H1 (cell line): ENCODE results near the gene NUP50. TPM values are rescaled to one million over a fixed set of nuclear protein-coding genes. Genes with fewer than 3 reads are reported as not detected.

Source experiments
- CTCF ChIA-PET: fragments of 300-600 bp; sonication (Branson Sonifier 250); formaldehyde crosslinking; loops from one replicate; lab custom pipeline; 2021; ENCODE audit not compliant: partially characterized antibody; lab: Charles Lee
- POLR2A ChIA-PET: fragments of 300-600 bp; sonication (Branson Sonifier 250); formaldehyde crosslinking; loops from one replicate; lab custom pipeline; 2021; ENCODE audit warnings: inconsistent platforms; ENCODE audit not compliant: partially characterized antibody; lab: Charles Lee
- DNase-seq, 2 experiments: peaks; one replicate each; pipeline versions ENCODE4 v3.0.0 to v3.0.0-alpha.2; 2010 to 2022; ENCODE audit warnings: low spot score in 2 of 2, low read depth in 1 of 2, mixed read lengths in 1 of 2
- FAIRE-seq: peaks from 2 replicates; lab custom pipeline; 2011; peaks lifted over from hg19 to GRCh38; lab: Jason Lieb, UNC
- H2AFZ ChIP-seq: 2 replicates; pipeline ENCODE4 v1.8.1; 2012; ENCODE audit warnings: low read length, inconsistent platforms
- H2AK5ac ChIP-seq: 2 replicates; pipeline ENCODE4 v1.6.1; 2013; ENCODE audit warnings: low read depth, low read length
- H2BK120ac ChIP-seq: replicated peaks from 2 replicates; pipeline ENCODE3; 2013; ENCODE audit warnings: low read depth, low read length, inconsistent platforms
- H2BK12ac ChIP-seq: 2 replicates; pipeline ENCODE4 v1.6.1; 2013; ENCODE audit warnings: low read depth, low read length
- H2BK15ac ChIP-seq: 2 replicates; pipeline ENCODE4 v1.6.1; 2013; ENCODE audit warnings: low read length
- H2BK20ac ChIP-seq: 2 replicates; pipeline ENCODE4 v1.6.1; 2013; ENCODE audit warnings: low read length
- H2BK5ac ChIP-seq: 2 replicates; pipeline ENCODE4 v1.6.1; 2013; ENCODE audit warnings: low read depth, low read length
- H3K14ac ChIP-seq: 2 replicates; pipeline ENCODE4 v1.6.1; 2013; ENCODE audit warnings: inconsistent platforms; ENCODE audit not compliant: insufficient read length
- H3K18ac ChIP-seq: 2 replicates; pipeline ENCODE4 v1.6.1; 2013; ENCODE audit warnings: low read length; ENCODE audit errors: extremely low read depth
- H3K23ac ChIP-seq: 2 replicates; pipeline ENCODE4 v1.6.1; 2013; ENCODE audit warnings: inconsistent platforms; ENCODE audit not compliant: insufficient read length
- H3K23me2 ChIP-seq: 2 replicates; pipeline ENCODE4 v1.6.1; 2013; ENCODE audit warnings: low read depth, low read length
- H3K27ac ChIP-seq: 2 replicates; pipeline ENCODE4 v1.6.1; 2011; ENCODE audit warnings: low read depth, low read length, inconsistent platforms
- H3K27me3 ChIP-seq, 4 experiments: replicated peaks in 1 of 4; 1 replicate in 1 of 4; 2 replicates in 3 of 4; pipeline versions ENCODE4 v1.6.1 to v1.8.1; 2011 to 2013; ENCODE audit warnings: low read length in 3 of 4, mild to moderate bottlenecking in 3 of 4, inconsistent platforms in 2 of 4, mixed read lengths in 2 of 4, moderate library complexity in 1 of 4; ENCODE audit not compliant: control insufficient read depth in 3 of 4, insufficient read depth in 3 of 4; ENCODE audit errors: extremely low read depth in 1 of 4
- H3K36me3 ChIP-seq, 4 experiments: 2 replicates each; pipeline versions ENCODE4 v1.6.1 to v1.8.1; 2011 to 2013; ENCODE audit warnings: mild to moderate bottlenecking in 4 of 4, low read length in 3 of 4, moderate library complexity in 2 of 4, control low read depth in 1 of 4, inconsistent platforms in 1 of 4; ENCODE audit not compliant: insufficient read depth in 4 of 4, control insufficient read depth in 2 of 4
- H3K4ac ChIP-seq: replicated peaks from 2 replicates; pipeline ENCODE3; 2013; ENCODE audit warnings: low read length, low read depth, mixed read lengths, inconsistent platforms; ENCODE audit not compliant: insufficient read length
- H3K4me1 ChIP-seq, 4 experiments: replicated peaks in 1 of 4; 1 replicate in 1 of 4; 2 replicates in 3 of 4; pipeline versions ENCODE4 v1.6.1 to v1.8.1; 2011 to 2013; ENCODE audit warnings: low read length in 3 of 4, inconsistent platforms in 2 of 4, mixed read lengths in 1 of 4; ENCODE audit not compliant: insufficient read depth in 4 of 4, control insufficient read depth in 3 of 4
- H3K4me2 ChIP-seq, 2 experiments: 2 replicates each; pipeline versions ENCODE4 v1.6.1 to v1.8.1; 2011 to 2013; ENCODE audit warnings: low read depth in 2 of 2, low read length in 2 of 2, control low read depth in 1 of 2, inconsistent platforms in 1 of 2, mild to moderate bottlenecking in 1 of 2; ENCODE audit not compliant: insufficient read depth in 1 of 2
- H3K4me3 ChIP-seq, 4 experiments: fragments of 200-600, 300-600 bp in 1 of 4; sonication (generic), shearing (Covaris generic), sonication (Bioruptor Twin) in 1 of 4; 2 replicates each; pipeline versions ENCODE4 v1.5.1 to v1.8.1; 2011 to 2016; ENCODE audit warnings: low read length in 4 of 4, low read depth in 3 of 4, control low read depth in 2 of 4, inconsistent platforms in 2 of 4, mild to moderate bottlenecking in 2 of 4, mixed read lengths in 1 of 4, moderate library complexity in 1 of 4; ENCODE audit not compliant: insufficient read depth in 2 of 4; ENCODE audit errors: extremely low read depth in 1 of 4
- H3K56ac ChIP-seq: replicated peaks from 2 replicates; pipeline ENCODE3; 2013; ENCODE audit warnings: low read depth, mild to moderate bottlenecking, mixed read lengths, low read length, inconsistent platforms; ENCODE audit not compliant: insufficient read length
- H3K79me1 ChIP-seq: 2 replicates; pipeline ENCODE4 v1.6.1; 2013; ENCODE audit warnings: low read depth, low read length, control low read depth
- H3K79me2 ChIP-seq, 2 experiments: 2 replicates each; pipeline versions ENCODE4 v1.6.1 to v1.8.1; 2012 to 2013; ENCODE audit warnings: low read length in 2 of 2, mild to moderate bottlenecking in 2 of 2, inconsistent platforms in 1 of 2; ENCODE audit not compliant: insufficient read depth in 2 of 2, control insufficient read depth in 1 of 2
- H3K9ac ChIP-seq, 4 experiments: replicated peaks in 1 of 4; 1 replicate in 1 of 4; 2 replicates in 3 of 4; pipeline versions ENCODE4 v1.6.1 to v1.8.1; 2011 to 2013; ENCODE audit warnings: low read depth in 3 of 4, low read length in 3 of 4, control low read depth in 2 of 4, mild to moderate bottlenecking in 2 of 4, moderate library complexity in 2 of 4, inconsistent platforms in 1 of 4; ENCODE audit errors: extremely low read depth in 1 of 4
- H3K9me3 ChIP-seq, 2 experiments: 2 replicates each; pipeline versions ENCODE4 v1.6.1 to v1.8.1; 2012 to 2013; ENCODE audit warnings: mild to moderate bottlenecking in 2 of 2, moderate library complexity in 2 of 2, control low read depth in 1 of 2, inconsistent platforms in 1 of 2, low read depth in 1 of 2, low read length in 1 of 2, mixed read lengths in 1 of 2; ENCODE audit not compliant: insufficient read depth in 2 of 2
- H4K20me1 ChIP-seq, 2 experiments: replicated peaks in 1 of 2; 2 replicates each; pipeline versions ENCODE3 to v1.8.1; 2011 to 2013; ENCODE audit warnings: inconsistent platforms in 2 of 2, low read length in 2 of 2, mild to moderate bottlenecking in 1 of 2; ENCODE audit not compliant: insufficient read depth in 2 of 2, control insufficient read depth in 1 of 2
- H4K5ac ChIP-seq: 2 replicates; pipeline ENCODE4 v1.6.1; 2013; ENCODE audit warnings: low read length, low read depth, mixed read lengths, inconsistent platforms; ENCODE audit not compliant: insufficient read length
- H4K8ac ChIP-seq: 2 replicates; pipeline ENCODE4 v1.8.0; 2013; ENCODE audit warnings: mild to moderate bottlenecking, moderate library complexity, low read length, inconsistent platforms; ENCODE audit not compliant: insufficient read depth; ENCODE audit errors: extremely low read depth
- H4K91ac ChIP-seq: replicated peaks from 2 replicates; pipeline ENCODE3; 2013; ENCODE audit warnings: low read length, mixed read lengths, inconsistent platforms; ENCODE audit not compliant: insufficient read length
- BRCA1 ChIP-seq: IDR thresholded peaks from 2 replicates; pipeline ENCODE4 v1.6.1; 2012; ENCODE audit warnings: low read depth, low read length, improper control_type of control experiment
- CHD1 ChIP-seq: IDR thresholded peaks from 2 replicates; pipeline ENCODE4 v1.6.1; 2012; ENCODE audit warnings: low read depth, low read length, improper control_type of control experiment
- HDAC2 ChIP-seq, 2 experiments: fragments of 300-600 bp in 1 of 2; sonication (generic) in 1 of 2; IDR thresholded peaks; 2 replicates each; pipeline ENCODE4 v1.6.1; 2011 to 2012; ENCODE audit warnings: low read depth in 2 of 2, low read length in 2 of 2, mild to moderate bottlenecking in 2 of 2, moderate library complexity in 2 of 2, borderline replicate concordance in 1 of 2, inconsistent platforms in 1 of 2
- JUN ChIP-seq: IDR thresholded peaks from 2 replicates; pipeline ENCODE4 v1.6.1; 2011; ENCODE audit warnings: low read depth, mild to moderate bottlenecking, improper control_type of control experiment, low read length
- PHF8 ChIP-seq: fragments of 200-600 bp; sonication (generic); conservative IDR thresholded peaks from 2 replicates; pipeline ENCODE4 v1.7.1; 2012; ENCODE audit warnings: low read depth, mild to moderate bottlenecking, inconsistent platforms, low read length, moderate library complexity
- POLR2AphosphoS5 ChIP-seq: IDR thresholded peaks from 2 replicates; pipeline ENCODE4 v1.6.1; 2011; ENCODE audit warnings: low read depth, low read length
- RBBP5 ChIP-seq: IDR thresholded peaks from 2 replicates; pipeline ENCODE4 v1.7.1; 2012; ENCODE audit warnings: low read depth, mild to moderate bottlenecking, inconsistent platforms, low read length, moderate library complexity, borderline replicate concordance
- RXRA ChIP-seq: IDR thresholded peaks from 2 replicates; pipeline ENCODE4 v1.6.1; 2011; ENCODE audit warnings: low read depth, mild to moderate bottlenecking, low read length, moderate library complexity; ENCODE audit not compliant: insufficient read depth
- SAP30 ChIP-seq: fragments of 300-600 bp; sonication (generic); IDR thresholded peaks from 2 replicates; pipeline ENCODE4 v1.7.1; 2012; ENCODE audit warnings: low read length, moderate library complexity, mild to moderate bottlenecking, inconsistent platforms; ENCODE audit not compliant: insufficient read depth, insufficient replicate concordance
- SIN3A ChIP-seq, 2 experiments: IDR thresholded peaks in 1 of 2; conservative IDR thresholded peaks in 1 of 2; 2 replicates each; pipeline ENCODE4 v1.6.1; 2011 to 2012; ENCODE audit warnings: low read length in 2 of 2, improper control_type of control experiment in 1 of 2, low read depth in 1 of 2, mild to moderate bottlenecking in 1 of 2
- TEAD4 ChIP-seq: IDR thresholded peaks from 2 replicates; pipeline ENCODE4 v1.6.1; 2012; ENCODE audit warnings: low read depth, low read length, inconsistent platforms, mixed read lengths
- ZNF274 ChIP-seq: IDR thresholded peaks from 2 replicates; pipeline ENCODE4 v1.7.0; 2012; ENCODE audit warnings: low read length, borderline replicate concordance; ENCODE audit errors: extremely low read depth
- WGBS, 2 experiments: shearing (Covaris generic) in 1 of 2; methylation state at CpG; one replicate each; pipeline versions ENCODE4 v1.1.6 to v1.1.7; 2013 to 2015; ENCODE audit warnings: low lambda C conversion rate in 2 of 2, mixed read lengths in 2 of 2, inconsistent platforms in 1 of 2, low coverage in 1 of 2, missing lambda C conversion rate in 1 of 2; ENCODE audit not compliant: insufficient replicate concordance in 2 of 2, insufficient coverage in 1 of 2, insufficient read length in 1 of 2; ENCODE audit errors: extremely low coverage in 1 of 2, missing lambda C conversion rate in 1 of 2; 5-methylcytosine and 5-hydroxymethylcytosine counted together
- polyA plus RNA-seq, 7 experiments: library from polyadenylated mRNA; depleted of rRNA in 3 of 7; stranded (reverse) in 5 of 7; unstranded in 2 of 7; fragments of >200 nt in 5 of 7; fragments of 200-250 nt in 2 of 7; gene quantifications; 1 replicate in 5 of 7; 2 replicates in 1 of 7; 4 replicates in 1 of 7; pipeline versions ENCODE4 v1.2.1 to v1.2.3, GENCODE V29; 2011 to 2013; ENCODE audit warnings: missing spikeins in 2 of 7, mixed read lengths in 2 of 7
- total RNA-seq: library from RNA; stranded (reverse); fragmentation: NEBNext Ultra II Directional; extraction: Animal tissue kit (Norgen Biotek cat#: 25700); gene quantifications from 2 replicates; pipeline ENCODE4 v1.2.1, GENCODE V29; 2021
- TF ChIP-seq, protein P1 (sequence below): IDR thresholded peaks from 2 replicates; pipeline ENCODE4 v1.6.1; 2012; ENCODE audit warnings: inconsistent platforms

Gene NUP50
- total and polyA plus RNA-seq, 2 of the 8 experiments (the other 6 are each of a cell fraction or from before 2014, with no cell fraction given): 20.0 to 112 TPM

DNA sequence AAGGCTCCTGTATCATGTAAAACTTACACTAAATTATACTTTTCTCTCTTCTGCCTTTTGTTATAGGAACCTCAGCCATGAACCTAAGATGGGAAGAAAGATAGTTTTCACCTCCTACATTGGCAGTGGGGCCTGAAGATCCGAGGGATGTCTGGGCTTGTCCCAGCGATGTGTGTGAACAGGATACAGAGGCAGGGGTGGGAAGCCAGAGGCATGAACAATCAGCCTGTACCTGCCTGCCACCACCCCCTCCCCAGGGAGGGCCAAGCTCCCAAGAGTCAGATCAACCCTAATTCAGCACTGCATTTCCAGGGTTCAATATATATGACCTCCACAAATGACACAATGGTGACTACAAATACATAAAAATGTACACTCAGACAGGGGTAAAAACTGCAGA, 67.6 kb downstream of the NUP50 start:
- H3K79me2 ChIP-seq: no peaks in the 10 kb centered on the region; a peak in 1 of 4 replicates
- no peak overlapping the region for H3K14ac ChIP-seq
- H3K36me3 ChIP-seq: no peaks in the 10 kb centered on the region
- H3K4me3 ChIP-seq: no peak overlapping the region
- H2BK20ac ChIP-seq: no peak overlapping the region
- no peak overlapping the region for H3K23ac ChIP-seq
- TF ChIP-seq, protein P1, sequence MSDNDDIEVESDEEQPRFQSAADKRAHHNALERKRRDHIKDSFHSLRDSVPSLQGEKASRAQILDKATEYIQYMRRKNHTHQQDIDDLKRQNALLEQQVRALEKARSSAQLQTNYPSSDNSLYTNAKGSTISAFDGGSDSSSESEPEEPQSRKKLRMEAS: no peak
- TF ChIP-seq CHD1 (no peak), RXRA (no peak), TEAD4 (no peak), RBBP5 (no peak), PHF8 (no peak), SIN3A (conservative IDR thresholded peaks at IDR 0.05 in 1 of 2, IDR thresholded peaks at IDR 0.05 in 1 of 2; ENCODE audit: low read depth in 1 of 2, low read length in 2 of 2) (no peak), ZNF274 (no peak), BRCA1 (no peak), JUN (no peak), SAP30 (no peak), HDAC2 (IDR thresholded peaks at IDR 0.05; ENCODE audit: borderline replicate concordance in 1 of 2, low read depth in 2 of 2, low read length in 2 of 2) (no peak), POLR2AphosphoS5 (no peak)
- no peaks in the 10 kb centered on the region for H3K9me3 ChIP-seq
- H3K4me2 ChIP-seq: no peak overlapping the region
- no peak overlapping the region for H3K56ac ChIP-seq
- no peak overlapping the region for H3K9ac ChIP-seq
- H3K4ac ChIP-seq: no peak overlapping the region
- H2BK15ac ChIP-seq: no peak overlapping the region
- H4K20me1 ChIP-seq: peaks cover 4 to 20% of the 10 kb centered on the region in 2 experiments
- no peak overlapping the region for H2BK120ac ChIP-seq
- no peak for FAIRE-seq
- no peak overlapping the region for H2BK5ac ChIP-seq
- ChIA-PET CTCF (interaction anchor here (1.9 kb wide), 1 partner anchor 22 kb away, joined by 6 read pairs; no protein-coding TSS in a partner anchor), POLR2A (interaction anchor here (1.3 kb wide), 1 partner anchor 9 kb away, joined by 3 read pairs; no protein-coding TSS in a partner anchor)
- H2BK12ac ChIP-seq: no peak overlapping the region
- H4K5ac ChIP-seq: no peak overlapping the region
- no peaks in the 10 kb centered on the region for H3K27me3 ChIP-seq
- H3K18ac ChIP-seq: no peak overlapping the region
- peaks cover 0 to 9% (median 2%) of the 10 kb centered on the region in 4 experiments; a peak in 3 of 7 replicates for H3K4me1 ChIP-seq
- no peak overlapping the region for H4K91ac ChIP-seq
- no peak overlapping the region for H2AK5ac ChIP-seq
- no peaks in the 10 kb centered on the region for H3K23me2 ChIP-seq
- WGBS, 2 experiments: 97% methylated on average over 2 of the region's 2 CpGs; no CpG with 5 or more reads in 1 of the 2 experiments
- no peak overlapping the region for H4K8ac ChIP-seq
- no peak for DNase-seq
- H3K27ac ChIP-seq: no peak overlapping the region
- no peak overlapping the region for H2AFZ ChIP-seq
- peaks cover 2% of the 10 kb centered on the region; the same call in 1 of the 2 replicates for H3K79me1 ChIP-seq
